Measurements from ENCODE around the gene OR4S1. TPM values are rescaled to one million over a fixed set of nuclear protein-coding genes. Genes with fewer than 3 reads are reported as not detected.

The OR4S1 gene
- total RNA-seq: not detected in 2 replicates

GRCh38 chr11:48305923-48306322 is at the start of gene OR4S1:
TSS of gene OR4S1 (plus strand) at chr11:48306223. CDS start at chr11:48306223, 0 bp downstream.

GRCh38 chr11:48263423-48263911 is 42.6 kb upstream of the OR4S1 start, which contains the start of gene OR4X1:
TSS of gene OR4X1 (plus strand) at chr11:48263861. CDS start at chr11:48263861, 0 bp downstream.

GRCh38 chr11:48324620-48325019 is 18.6 kb downstream of the OR4S1 start, which contains the start of gene OR4C3:
TSS of gene OR4C3 (plus strand) at chr11:48324920. CDS start at chr11:48325022, 102 bp downstream.

Other genes starting within 250 kb of the OR4S1 start
- not detected in 2 replicates for gene OR4B1, start 89.4 kb upstream of the OR4S1 start, total RNA-seq
- not detected in 2 replicates for gene OR4X2, start 61.1 kb upstream of the OR4S1 start, total RNA-seq
- not detected in 2 replicates for gene OR4X1, start 42.4 kb upstream of the OR4S1 start, total RNA-seq
- gene OR4C3, start 18.7 kb downstream of the OR4S1 start, total RNA-seq: not detected in 2 replicates
- not detected in 2 replicates for gene OR4C5, start 60.2 kb downstream of the OR4S1 start, total RNA-seq
- not detected in 2 replicates for gene OR4A47, start 182.6 kb downstream of the OR4S1 start, total RNA-seq